H1 (cell line): ENCODE data around the gene PDE4B. TPM values are rescaled to one million over a fixed set of nuclear protein-coding genes. Genes with fewer than 3 reads are reported as not detected.

ENCODE experiments used
- CTCF ChIA-PET: fragments of 300-600 bp; sonication (Branson Sonifier 250); formaldehyde crosslinking; loops from one replicate; lab custom pipeline; 2021; ENCODE audit not compliant: partially characterized antibody; lab: Charles Lee
- POLR2A ChIA-PET: fragments of 300-600 bp; sonication (Branson Sonifier 250); formaldehyde crosslinking; loops from one replicate; lab custom pipeline; 2021; ENCODE audit warnings: inconsistent platforms; ENCODE audit not compliant: partially characterized antibody; lab: Charles Lee
- DNase-seq, 2 experiments: peaks; one replicate each; pipeline versions ENCODE4 v3.0.0 to v3.0.0-alpha.2; 2010 to 2022; ENCODE audit warnings: low spot score in 2 of 2, low read depth in 1 of 2, mixed read lengths in 1 of 2
- FAIRE-seq: peaks from 2 replicates; lab custom pipeline; 2011; peaks lifted over from hg19 to GRCh38; lab: Jason Lieb, UNC
- H2AFZ ChIP-seq: 2 replicates; pipeline ENCODE4 v1.8.1; 2012; ENCODE audit warnings: low read length, inconsistent platforms
- H2AK5ac ChIP-seq: 2 replicates; pipeline ENCODE4 v1.6.1; 2013; ENCODE audit warnings: low read depth, low read length
- H2BK120ac ChIP-seq: replicated peaks from 2 replicates; pipeline ENCODE3; 2013; ENCODE audit warnings: low read depth, low read length, inconsistent platforms
- H2BK12ac ChIP-seq: 2 replicates; pipeline ENCODE4 v1.6.1; 2013; ENCODE audit warnings: low read depth, low read length
- H2BK15ac ChIP-seq: 2 replicates; pipeline ENCODE4 v1.6.1; 2013; ENCODE audit warnings: low read length
- H2BK20ac ChIP-seq: 2 replicates; pipeline ENCODE4 v1.6.1; 2013; ENCODE audit warnings: low read length
- H2BK5ac ChIP-seq: 2 replicates; pipeline ENCODE4 v1.6.1; 2013; ENCODE audit warnings: low read depth, low read length
- H3K14ac ChIP-seq: 2 replicates; pipeline ENCODE4 v1.6.1; 2013; ENCODE audit warnings: inconsistent platforms; ENCODE audit not compliant: insufficient read length
- H3K18ac ChIP-seq: 2 replicates; pipeline ENCODE4 v1.6.1; 2013; ENCODE audit warnings: low read length; ENCODE audit errors: extremely low read depth
- H3K23ac ChIP-seq: 2 replicates; pipeline ENCODE4 v1.6.1; 2013; ENCODE audit warnings: inconsistent platforms; ENCODE audit not compliant: insufficient read length
- H3K23me2 ChIP-seq: 2 replicates; pipeline ENCODE4 v1.6.1; 2013; ENCODE audit warnings: low read depth, low read length
- H3K27ac ChIP-seq: 2 replicates; pipeline ENCODE4 v1.6.1; 2011; ENCODE audit warnings: low read depth, low read length, inconsistent platforms
- H3K27me3 ChIP-seq, 4 experiments: replicated peaks in 1 of 4; 1 replicate in 1 of 4; 2 replicates in 3 of 4; pipeline versions ENCODE4 v1.6.1 to v1.8.1; 2011 to 2013; ENCODE audit warnings: low read length in 3 of 4, mild to moderate bottlenecking in 3 of 4, inconsistent platforms in 2 of 4, mixed read lengths in 2 of 4, moderate library complexity in 1 of 4; ENCODE audit not compliant: control insufficient read depth in 3 of 4, insufficient read depth in 3 of 4; ENCODE audit errors: extremely low read depth in 1 of 4
- H3K36me3 ChIP-seq, 4 experiments: 2 replicates each; pipeline versions ENCODE4 v1.6.1 to v1.8.1; 2011 to 2013; ENCODE audit warnings: mild to moderate bottlenecking in 4 of 4, low read length in 3 of 4, moderate library complexity in 2 of 4, control low read depth in 1 of 4, inconsistent platforms in 1 of 4; ENCODE audit not compliant: insufficient read depth in 4 of 4, control insufficient read depth in 2 of 4
- H3K4ac ChIP-seq: replicated peaks from 2 replicates; pipeline ENCODE3; 2013; ENCODE audit warnings: low read length, low read depth, mixed read lengths, inconsistent platforms; ENCODE audit not compliant: insufficient read length
- H3K4me1 ChIP-seq, 4 experiments: replicated peaks in 1 of 4; 1 replicate in 1 of 4; 2 replicates in 3 of 4; pipeline versions ENCODE4 v1.6.1 to v1.8.1; 2011 to 2013; ENCODE audit warnings: low read length in 3 of 4, inconsistent platforms in 2 of 4, mixed read lengths in 1 of 4; ENCODE audit not compliant: insufficient read depth in 4 of 4, control insufficient read depth in 3 of 4
- H3K4me2 ChIP-seq, 2 experiments: 2 replicates each; pipeline versions ENCODE4 v1.6.1 to v1.8.1; 2011 to 2013; ENCODE audit warnings: low read depth in 2 of 2, low read length in 2 of 2, control low read depth in 1 of 2, inconsistent platforms in 1 of 2, mild to moderate bottlenecking in 1 of 2; ENCODE audit not compliant: insufficient read depth in 1 of 2
- H3K4me3 ChIP-seq, 4 experiments: fragments of 200-600, 300-600 bp in 1 of 4; sonication (generic), shearing (Covaris generic), sonication (Bioruptor Twin) in 1 of 4; 2 replicates each; pipeline versions ENCODE4 v1.5.1 to v1.8.1; 2011 to 2016; ENCODE audit warnings: low read length in 4 of 4, low read depth in 3 of 4, control low read depth in 2 of 4, inconsistent platforms in 2 of 4, mild to moderate bottlenecking in 2 of 4, mixed read lengths in 1 of 4, moderate library complexity in 1 of 4; ENCODE audit not compliant: insufficient read depth in 2 of 4; ENCODE audit errors: extremely low read depth in 1 of 4
- H3K56ac ChIP-seq: replicated peaks from 2 replicates; pipeline ENCODE3; 2013; ENCODE audit warnings: low read depth, mild to moderate bottlenecking, mixed read lengths, low read length, inconsistent platforms; ENCODE audit not compliant: insufficient read length
- H3K79me1 ChIP-seq: 2 replicates; pipeline ENCODE4 v1.6.1; 2013; ENCODE audit warnings: low read depth, low read length, control low read depth
- H3K79me2 ChIP-seq, 2 experiments: 2 replicates each; pipeline versions ENCODE4 v1.6.1 to v1.8.1; 2012 to 2013; ENCODE audit warnings: low read length in 2 of 2, mild to moderate bottlenecking in 2 of 2, inconsistent platforms in 1 of 2; ENCODE audit not compliant: insufficient read depth in 2 of 2, control insufficient read depth in 1 of 2
- H3K9ac ChIP-seq, 4 experiments: replicated peaks in 1 of 4; 1 replicate in 1 of 4; 2 replicates in 3 of 4; pipeline versions ENCODE4 v1.6.1 to v1.8.1; 2011 to 2013; ENCODE audit warnings: low read depth in 3 of 4, low read length in 3 of 4, control low read depth in 2 of 4, mild to moderate bottlenecking in 2 of 4, moderate library complexity in 2 of 4, inconsistent platforms in 1 of 4; ENCODE audit errors: extremely low read depth in 1 of 4
- H3K9me3 ChIP-seq, 2 experiments: 2 replicates each; pipeline versions ENCODE4 v1.6.1 to v1.8.1; 2012 to 2013; ENCODE audit warnings: mild to moderate bottlenecking in 2 of 2, moderate library complexity in 2 of 2, control low read depth in 1 of 2, inconsistent platforms in 1 of 2, low read depth in 1 of 2, low read length in 1 of 2, mixed read lengths in 1 of 2; ENCODE audit not compliant: insufficient read depth in 2 of 2
- H4K20me1 ChIP-seq, 2 experiments: replicated peaks in 1 of 2; 2 replicates each; pipeline versions ENCODE3 to v1.8.1; 2011 to 2013; ENCODE audit warnings: inconsistent platforms in 2 of 2, low read length in 2 of 2, mild to moderate bottlenecking in 1 of 2; ENCODE audit not compliant: insufficient read depth in 2 of 2, control insufficient read depth in 1 of 2
- H4K5ac ChIP-seq: 2 replicates; pipeline ENCODE4 v1.6.1; 2013; ENCODE audit warnings: low read length, low read depth, mixed read lengths, inconsistent platforms; ENCODE audit not compliant: insufficient read length
- H4K8ac ChIP-seq: 2 replicates; pipeline ENCODE4 v1.8.0; 2013; ENCODE audit warnings: mild to moderate bottlenecking, moderate library complexity, low read length, inconsistent platforms; ENCODE audit not compliant: insufficient read depth; ENCODE audit errors: extremely low read depth
- H4K91ac ChIP-seq: replicated peaks from 2 replicates; pipeline ENCODE3; 2013; ENCODE audit warnings: low read length, mixed read lengths, inconsistent platforms; ENCODE audit not compliant: insufficient read length
- EP300 ChIP-seq, 2 experiments: IDR thresholded peaks; 1 replicate in 1 of 2; 2 replicates in 1 of 2; pipeline ENCODE4 v1.6.1; 2011 to 2012; ENCODE audit warnings: low read depth in 2 of 2, low read length in 2 of 2, mild to moderate bottlenecking in 2 of 2, borderline replicate concordance in 1 of 2, inconsistent platforms in 1 of 2, moderate library complexity in 1 of 2
- GABPA ChIP-seq: IDR thresholded peaks from 2 replicates; pipeline ENCODE4 v1.6.1; 2011; ENCODE audit warnings: mild to moderate bottlenecking, low read length, moderate library complexity, borderline replicate concordance; ENCODE audit not compliant: insufficient read depth
- HDAC6 ChIP-seq: IDR thresholded peaks from one replicate; pipeline ENCODE4 v1.7.1; 2012; ENCODE audit warnings: low read depth, mild to moderate bottlenecking, inconsistent platforms, low read length, moderate library complexity
- JUN ChIP-seq: IDR thresholded peaks from 2 replicates; pipeline ENCODE4 v1.6.1; 2011; ENCODE audit warnings: low read depth, mild to moderate bottlenecking, improper control_type of control experiment, low read length
- KDM1A ChIP-seq: fragments of 200-600, 300-600 bp; sonication (generic); IDR thresholded peaks from 2 replicates; pipeline ENCODE4 v1.7.1; 2016; ENCODE audit warnings: mild to moderate bottlenecking, low read length, borderline replicate concordance
- KDM4A ChIP-seq: IDR thresholded peaks from one replicate; pipeline ENCODE4 v1.7.1; 2012; ENCODE audit warnings: low read depth, mild to moderate bottlenecking, moderate library complexity, low read length, inconsistent platforms; ENCODE audit not compliant: severe bottlenecking
- KDM5A ChIP-seq: fragments of 200-600 bp; IDR thresholded peaks from 2 replicates; pipeline ENCODE4 v1.7.1; 2012; ENCODE audit warnings: mild to moderate bottlenecking, low read length, inconsistent platforms, mixed read lengths
- MAFK ChIP-seq: IDR thresholded peaks from 2 replicates; pipeline ENCODE4 v1.6.1; 2012; ENCODE audit warnings: low read depth, mild to moderate bottlenecking, improper control_type of control experiment, low read length
- RBBP5 ChIP-seq: IDR thresholded peaks from 2 replicates; pipeline ENCODE4 v1.7.1; 2012; ENCODE audit warnings: low read depth, mild to moderate bottlenecking, inconsistent platforms, low read length, moderate library complexity, borderline replicate concordance
- SAP30 ChIP-seq: fragments of 300-600 bp; sonication (generic); IDR thresholded peaks from 2 replicates; pipeline ENCODE4 v1.7.1; 2012; ENCODE audit warnings: low read length, moderate library complexity, mild to moderate bottlenecking, inconsistent platforms; ENCODE audit not compliant: insufficient read depth, insufficient replicate concordance
- SUZ12 ChIP-seq: fragments of 200-600 bp; sonication (generic); IDR thresholded peaks from 2 replicates; pipeline ENCODE4 v1.6.1; 2012; ENCODE audit warnings: mild to moderate bottlenecking, inconsistent platforms, low read length, moderate library complexity, mixed read lengths
- TBP ChIP-seq: IDR thresholded peaks from 2 replicates; pipeline ENCODE4 v1.6.1; 2011; ENCODE audit warnings: low read depth, low read length, improper control_type of control experiment
- WGBS, 2 experiments: shearing (Covaris generic) in 1 of 2; methylation state at CpG; one replicate each; pipeline versions ENCODE4 v1.1.6 to v1.1.7; 2013 to 2015; ENCODE audit warnings: low lambda C conversion rate in 2 of 2, mixed read lengths in 2 of 2, inconsistent platforms in 1 of 2, low coverage in 1 of 2, missing lambda C conversion rate in 1 of 2; ENCODE audit not compliant: insufficient replicate concordance in 2 of 2, insufficient coverage in 1 of 2, insufficient read length in 1 of 2; ENCODE audit errors: extremely low coverage in 1 of 2, missing lambda C conversion rate in 1 of 2; 5-methylcytosine and 5-hydroxymethylcytosine counted together
- polyA plus RNA-seq, 7 experiments: library from polyadenylated mRNA; depleted of rRNA in 3 of 7; stranded (reverse) in 5 of 7; unstranded in 2 of 7; fragments of >200 nt in 5 of 7; fragments of 200-250 nt in 2 of 7; gene quantifications; 1 replicate in 5 of 7; 2 replicates in 1 of 7; 4 replicates in 1 of 7; pipeline versions ENCODE4 v1.2.1 to v1.2.3, GENCODE V29; 2011 to 2013; ENCODE audit warnings: missing spikeins in 2 of 7, mixed read lengths in 2 of 7
- total RNA-seq: library from RNA; stranded (reverse); fragmentation: NEBNext Ultra II Directional; extraction: Animal tissue kit (Norgen Biotek cat#: 25700); gene quantifications from 2 replicates; pipeline ENCODE4 v1.2.1, GENCODE V29; 2021
- TF ChIP-seq, protein P1 (sequence below): IDR thresholded peaks from 2 replicates; pipeline ENCODE4 v1.6.1; 2011; ENCODE audit warnings: low read depth, mild to moderate bottlenecking, low read length; ENCODE audit not compliant: insufficient read depth

The PDE4B gene
- total and polyA plus RNA-seq, 2 of the 8 experiments (the other 6 are each of a cell fraction or from before 2014, with no cell fraction given) = 5.0 to 15.1 TPM

DNA sequence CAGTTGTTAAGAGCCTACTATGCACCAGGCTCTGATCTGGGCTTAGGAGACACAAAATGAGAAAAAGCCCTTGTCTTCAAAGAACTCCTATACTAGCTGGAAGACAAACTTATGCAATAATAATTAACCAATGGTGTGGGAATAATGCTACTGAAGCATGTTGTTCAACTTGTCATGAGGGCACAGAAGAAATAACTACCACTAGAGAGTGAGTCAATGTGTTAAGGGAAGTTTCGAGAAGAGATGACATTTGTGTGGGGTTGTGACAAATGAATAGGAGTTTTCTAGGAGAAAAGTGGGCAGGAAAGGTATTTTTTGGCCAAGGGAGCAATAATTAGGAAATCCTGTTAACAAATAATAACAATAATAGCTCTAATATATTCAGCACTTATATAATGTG, 205.0 kb downstream of the PDE4B start:
- Histone ChIP-seq H4K20me1 (no peaks in the 10 kb centered on the region), H3K27ac (no peak overlapping the region), H2BK5ac (no peak overlapping the region), H3K23me2 (no peaks in the 10 kb centered on the region), H3K36me3 (no peaks in the 10 kb centered on the region), H2BK20ac (no peak overlapping the region), H2BK15ac (no peak overlapping the region), H3K4me1 (no peaks in the 10 kb centered on the region), H3K4me2 (no peak overlapping the region), H3K4me3 (no peak overlapping the region), H3K9me3 (no peaks in the 10 kb centered on the region), H4K5ac (no peak overlapping the region), H2AFZ (no peak overlapping the region), H2AK5ac (no peak overlapping the region), H3K27me3 (peaks cover 2 to 10% (median 6%) of the 10 kb centered on the region in 4 experiments; a peak in 6 of 7 replicates), H4K91ac (no peak overlapping the region), H4K8ac (no peak overlapping the region), H2BK12ac (no peak overlapping the region), H3K4ac (no peak overlapping the region), H3K18ac (no peak overlapping the region), H3K23ac (no peak overlapping the region), H3K9ac (no peak overlapping the region), H3K79me2 (no peaks in the 10 kb centered on the region), H3K56ac (no peak overlapping the region), H2BK120ac (no peak overlapping the region), H3K79me1 (no peaks in the 10 kb centered on the region), H3K14ac (no peak overlapping the region)
- ChIA-PET CTCF (no interaction called here), POLR2A (no interaction called here)
- DNase-seq = no peak
- FAIRE-seq = no peak
- 84% methylated on average over 1 of the region's 1 CpG; no CpG with 5 or more reads in 1 of the 2 experiments for WGBS, 2 experiments
- TF ChIP-seq KDM4A (no peak), SAP30 (no peak), MAFK (no peak), KDM1A (no peak), KDM5A (no peak), RBBP5 (no peak), HDAC6 (no peak), EP300 (IDR thresholded peaks at IDR 0.05; ENCODE audit: borderline replicate concordance in 1 of 2, low read depth in 2 of 2, low read length in 2 of 2) (no peak), TBP (no peak), GABPA (no peak), SUZ12 (no peak), JUN (no peak)
- TF ChIP-seq, protein P1, sequence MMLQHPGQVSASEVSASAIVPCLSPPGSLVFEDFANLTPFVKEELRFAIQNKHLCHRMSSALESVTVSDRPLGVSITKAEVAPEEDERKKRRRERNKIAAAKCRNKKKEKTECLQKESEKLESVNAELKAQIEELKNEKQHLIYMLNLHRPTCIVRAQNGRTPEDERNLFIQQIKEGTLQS = no peak
